ENCODE measurements around the gene CDK19.

DNA sequence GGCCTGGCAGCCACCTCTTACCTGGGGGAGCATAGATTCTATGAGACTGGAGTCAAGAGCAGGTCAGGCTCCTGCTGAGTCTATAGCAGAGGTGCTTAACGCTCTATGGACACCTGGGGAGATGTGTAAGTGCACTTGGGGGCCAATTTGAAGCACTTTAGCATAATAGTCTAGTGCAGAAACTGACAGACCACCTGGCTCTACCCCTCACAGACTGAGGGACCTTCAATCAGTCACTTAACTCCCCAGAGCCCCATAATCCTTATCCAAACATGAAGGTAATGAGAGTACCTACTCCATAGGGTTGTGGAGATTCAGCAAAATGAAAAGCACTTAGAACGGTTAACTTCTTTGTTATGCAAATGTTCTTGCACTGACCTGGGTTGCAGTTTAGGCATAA lies 251.6 kb downstream of the CDK19 start:
- TF ChIP-seq, protein P1, sequence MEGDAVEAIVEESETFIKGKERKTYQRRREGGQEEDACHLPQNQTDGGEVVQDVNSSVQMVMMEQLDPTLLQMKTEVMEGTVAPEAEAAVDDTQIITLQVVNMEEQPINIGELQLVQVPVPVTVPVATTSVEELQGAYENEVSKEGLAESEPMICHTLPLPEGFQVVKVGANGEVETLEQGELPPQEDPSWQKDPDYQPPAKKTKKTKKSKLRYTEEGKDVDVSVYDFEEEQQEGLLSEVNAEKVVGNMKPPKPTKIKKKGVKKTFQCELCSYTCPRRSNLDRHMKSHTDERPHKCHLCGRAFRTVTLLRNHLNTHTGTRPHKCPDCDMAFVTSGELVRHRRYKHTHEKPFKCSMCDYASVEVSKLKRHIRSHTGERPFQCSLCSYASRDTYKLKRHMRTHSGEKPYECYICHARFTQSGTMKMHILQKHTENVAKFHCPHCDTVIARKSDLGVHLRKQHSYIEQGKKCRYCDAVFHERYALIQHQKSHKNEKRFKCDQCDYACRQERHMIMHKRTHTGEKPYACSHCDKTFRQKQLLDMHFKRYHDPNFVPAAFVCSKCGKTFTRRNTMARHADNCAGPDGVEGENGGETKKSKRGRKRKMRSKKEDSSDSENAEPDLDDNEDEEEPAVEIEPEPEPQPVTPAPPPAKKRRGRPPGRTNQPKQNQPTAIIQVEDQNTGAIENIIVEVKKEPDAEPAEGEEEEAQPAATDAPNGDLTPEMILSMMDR (conservative IDR thresholded peaks at IDR 0.05; ENCODE audit: low read depth in 2 of 2): no peak
- no peak for TF ChIP-seq NANOG (IDR thresholded peaks at IDR 0.05; ENCODE audit: borderline replicate concordance)
- TF ChIP-seq, protein P2, sequence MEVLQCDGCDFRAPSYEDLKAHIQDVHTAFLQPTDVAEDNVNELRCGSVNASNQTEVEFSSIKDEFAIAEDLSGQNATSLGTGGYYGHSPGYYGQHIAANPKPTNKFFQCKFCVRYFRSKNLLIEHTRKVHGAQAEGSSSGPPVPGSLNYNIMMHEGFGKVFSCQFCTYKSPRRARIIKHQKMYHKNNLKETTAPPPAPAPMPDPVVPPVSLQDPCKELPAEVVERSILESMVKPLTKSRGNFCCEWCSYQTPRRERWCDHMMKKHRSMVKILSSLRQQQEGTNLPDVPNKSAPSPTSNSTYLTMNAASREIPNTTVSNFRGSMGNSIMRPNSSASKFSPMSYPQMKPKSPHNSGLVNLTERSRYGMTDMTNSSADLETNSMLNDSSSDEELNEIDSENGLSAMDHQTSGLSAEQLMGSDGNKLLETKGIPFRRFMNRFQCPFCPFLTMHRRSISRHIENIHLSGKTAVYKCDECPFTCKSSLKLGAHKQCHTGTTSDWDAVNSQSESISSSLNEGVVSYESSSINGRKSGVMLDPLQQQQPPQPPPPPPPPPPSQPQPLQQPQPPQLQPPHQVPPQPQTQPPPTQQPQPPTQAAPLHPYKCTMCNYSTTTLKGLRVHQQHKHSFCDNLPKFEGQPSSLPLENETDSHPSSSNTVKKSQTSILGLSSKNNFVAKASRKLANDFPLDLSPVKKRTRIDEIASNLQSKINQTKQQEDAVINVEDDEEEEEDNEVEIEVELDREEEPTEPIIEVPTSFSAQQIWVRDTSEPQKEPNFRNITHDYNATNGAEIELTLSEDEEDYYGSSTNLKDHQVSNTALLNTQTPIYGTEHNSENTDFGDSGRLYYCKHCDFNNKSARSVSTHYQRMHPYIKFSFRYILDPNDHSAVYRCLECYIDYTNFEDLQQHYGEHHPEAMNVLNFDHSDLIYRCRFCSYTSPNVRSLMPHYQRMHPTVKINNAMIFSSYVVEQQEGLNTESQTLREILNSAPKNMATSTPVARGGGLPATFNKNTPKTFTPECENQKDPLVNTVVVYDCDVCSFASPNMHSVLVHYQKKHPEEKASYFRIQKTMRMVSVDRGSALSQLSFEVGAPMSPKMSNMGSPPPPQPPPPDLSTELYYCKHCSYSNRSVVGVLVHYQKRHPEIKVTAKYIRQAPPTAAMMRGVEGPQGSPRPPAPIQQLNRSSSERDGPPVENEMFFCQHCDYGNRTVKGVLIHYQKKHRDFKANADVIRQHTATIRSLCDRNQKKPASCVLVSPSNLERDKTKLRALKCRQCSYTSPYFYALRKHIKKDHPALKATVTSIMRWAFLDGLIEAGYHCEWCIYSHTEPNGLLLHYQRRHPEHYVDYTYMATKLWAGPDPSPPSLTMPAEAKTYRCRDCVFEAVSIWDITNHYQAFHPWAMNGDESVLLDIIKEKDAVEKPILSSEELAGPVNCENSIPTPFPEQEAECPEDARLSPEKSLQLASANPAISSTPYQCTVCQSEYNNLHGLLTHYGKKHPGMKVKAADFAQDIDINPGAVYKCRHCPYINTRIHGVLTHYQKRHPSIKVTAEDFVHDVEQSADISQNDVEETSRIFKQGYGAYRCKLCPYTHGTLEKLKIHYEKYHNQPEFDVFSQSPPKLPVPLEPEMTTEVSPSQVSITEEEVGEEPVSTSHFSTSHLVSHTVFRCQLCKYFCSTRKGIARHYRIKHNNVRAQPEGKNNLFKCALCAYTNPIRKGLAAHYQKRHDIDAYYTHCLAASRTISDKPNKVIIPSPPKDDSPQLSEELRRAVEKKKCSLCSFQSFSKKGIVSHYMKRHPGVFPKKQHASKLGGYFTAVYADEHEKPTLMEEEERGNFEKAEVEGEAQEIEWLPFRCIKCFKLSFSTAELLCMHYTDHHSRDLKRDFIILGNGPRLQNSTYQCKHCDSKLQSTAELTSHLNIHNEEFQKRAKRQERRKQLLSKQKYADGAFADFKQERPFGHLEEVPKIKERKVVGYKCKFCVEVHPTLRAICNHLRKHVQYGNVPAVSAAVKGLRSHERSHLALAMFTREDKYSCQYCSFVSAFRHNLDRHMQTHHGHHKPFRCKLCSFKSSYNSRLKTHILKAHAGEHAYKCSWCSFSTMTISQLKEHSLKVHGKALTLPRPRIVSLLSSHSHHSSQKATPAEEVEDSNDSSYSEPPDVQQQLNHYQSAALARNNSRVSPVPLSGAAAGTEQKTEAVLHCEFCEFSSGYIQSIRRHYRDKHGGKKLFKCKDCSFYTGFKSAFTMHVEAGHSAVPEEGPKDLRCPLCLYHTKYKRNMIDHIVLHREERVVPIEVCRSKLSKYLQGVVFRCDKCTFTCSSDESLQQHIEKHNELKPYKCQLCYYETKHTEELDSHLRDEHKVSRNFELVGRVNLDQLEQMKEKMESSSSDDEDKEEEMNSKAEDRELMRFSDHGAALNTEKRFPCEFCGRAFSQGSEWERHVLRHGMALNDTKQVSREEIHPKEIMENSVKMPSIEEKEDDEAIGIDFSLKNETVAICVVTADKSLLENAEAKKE (CRISPR knock-in tag; IDR thresholded peaks at IDR 0.05): no peak
- TF ChIP-seq POLR2AphosphoS5 (IDR thresholded peaks at IDR 0.05; ENCODE audit: low read depth): no peak
- TF ChIP-seq EZH2 (IDR thresholded peaks at IDR 0.05; ENCODE audit: low read depth, unreplicated experiment): no peak
